GM19239 (cell line): Measurements from ENCODE around the gene KCNJ6.
A peak's percentile ranks its signal among the peaks of the same experiment; 100 is the strongest.
"Not testable (repeated sequence)": the region's sequence is repeated elsewhere in the genome, so short reads cannot be mapped to it uniquely, and the experiment has no call there.

ENCODE experiments used
- DNase-seq: peaks from one replicate; pipeline ENCODE4 v3.0.0; 2011; ENCODE audit warnings: low spot score; ENCODE audit not compliant: insufficient read length
- FAIRE-seq: peaks from 2 replicates; lab custom pipeline; 2011; peaks lifted over from hg19 to GRCh38; lab: Jason Lieb, UNC

The KCNJ6 gene

GRCh38 chr21:37662227-37662626 is 254.0 kb downstream of the KCNJ6 start:
- not testable (repeated sequence) for FAIRE-seq, DNase-seq

GRCh38 chr21:37660709-37661108 is 255.5 kb downstream of the KCNJ6 start:
- FAIRE-seq (no peak), DNase-seq (no peak)

DNA sequence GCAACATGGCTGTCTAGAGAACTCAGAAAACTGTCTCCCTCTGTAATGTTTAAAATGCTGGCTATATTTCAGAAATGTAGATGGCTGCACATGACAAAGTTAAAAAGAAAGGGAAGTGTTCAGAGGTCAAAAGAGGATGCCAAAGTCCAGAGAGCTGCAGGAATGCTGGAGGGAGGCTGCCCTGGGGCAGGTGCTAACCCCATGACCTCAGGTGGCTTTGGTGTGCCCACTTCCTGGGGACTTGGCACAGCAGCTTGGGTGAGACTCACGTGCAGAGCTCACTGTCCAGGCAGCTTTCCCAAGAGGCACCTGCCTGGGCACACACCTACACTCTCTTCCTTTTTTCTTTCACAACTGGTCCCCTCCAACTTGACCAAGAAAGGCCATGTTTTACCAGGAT is 256.4 kb downstream of the KCNJ6 start:
- FAIRE-seq (no peak), DNase-seq (no peak)

DNA sequence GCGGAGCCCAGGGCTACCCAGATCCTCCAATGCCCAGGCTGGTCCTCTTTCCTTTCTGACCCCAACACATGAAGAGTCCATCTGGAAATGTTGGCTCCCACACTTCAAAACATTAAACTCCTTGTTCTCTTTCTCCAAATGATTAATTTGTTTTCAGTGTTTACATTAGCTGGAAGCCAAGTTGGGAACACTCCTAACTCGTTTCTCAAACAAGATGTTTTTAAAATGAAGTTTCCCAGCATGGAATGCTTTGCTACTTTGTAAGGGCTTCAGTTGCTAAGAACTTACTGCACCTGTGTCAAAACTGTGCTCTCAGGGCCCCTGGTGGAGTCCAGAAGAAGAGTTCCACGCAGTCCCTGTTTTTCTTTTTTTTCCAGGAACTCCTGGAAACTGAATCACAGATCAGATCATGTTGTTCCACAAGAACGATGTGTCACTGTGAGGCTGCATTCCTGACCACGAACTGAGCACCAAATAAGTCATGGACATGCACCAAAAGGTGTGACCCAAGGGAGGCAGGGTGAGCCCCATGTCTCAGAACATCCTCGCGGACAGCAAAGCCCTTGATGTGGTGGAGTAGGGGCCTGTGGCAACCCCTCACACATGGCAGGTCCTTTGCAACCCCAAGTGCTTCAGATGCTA is 257.3 kb downstream of the KCNJ6 start:
- DNase-seq (no peak), FAIRE-seq (no peak)

- DNase-seq (no peak), FAIRE-seq (no peak)
These were observed 258.0 kb downstream of the KCNJ6 start for GRCh38 chr21:37658121-37658816.

DNA sequence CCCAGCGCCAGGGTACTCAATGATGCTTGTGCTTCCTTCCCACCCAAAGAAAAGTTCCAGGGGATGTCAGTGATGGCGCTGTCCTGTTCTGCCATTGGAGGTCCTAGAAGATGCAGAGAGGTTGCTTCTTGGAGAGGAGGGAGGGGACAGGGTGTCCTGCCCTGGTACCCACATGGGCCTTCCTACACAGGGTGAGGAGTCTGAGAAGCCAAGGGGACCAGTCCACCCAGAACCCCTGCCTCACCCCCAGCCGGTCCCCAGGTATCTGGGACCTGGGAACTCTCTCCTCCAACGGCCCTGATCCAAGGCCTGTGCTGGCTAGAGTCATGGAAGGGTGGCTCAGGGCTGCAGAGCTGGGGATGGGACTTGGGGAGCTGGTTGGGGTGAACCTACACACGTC is 259.4 kb downstream of the KCNJ6 start:
- DNase-seq, result no peak
- no peak for FAIRE-seq

DNA sequence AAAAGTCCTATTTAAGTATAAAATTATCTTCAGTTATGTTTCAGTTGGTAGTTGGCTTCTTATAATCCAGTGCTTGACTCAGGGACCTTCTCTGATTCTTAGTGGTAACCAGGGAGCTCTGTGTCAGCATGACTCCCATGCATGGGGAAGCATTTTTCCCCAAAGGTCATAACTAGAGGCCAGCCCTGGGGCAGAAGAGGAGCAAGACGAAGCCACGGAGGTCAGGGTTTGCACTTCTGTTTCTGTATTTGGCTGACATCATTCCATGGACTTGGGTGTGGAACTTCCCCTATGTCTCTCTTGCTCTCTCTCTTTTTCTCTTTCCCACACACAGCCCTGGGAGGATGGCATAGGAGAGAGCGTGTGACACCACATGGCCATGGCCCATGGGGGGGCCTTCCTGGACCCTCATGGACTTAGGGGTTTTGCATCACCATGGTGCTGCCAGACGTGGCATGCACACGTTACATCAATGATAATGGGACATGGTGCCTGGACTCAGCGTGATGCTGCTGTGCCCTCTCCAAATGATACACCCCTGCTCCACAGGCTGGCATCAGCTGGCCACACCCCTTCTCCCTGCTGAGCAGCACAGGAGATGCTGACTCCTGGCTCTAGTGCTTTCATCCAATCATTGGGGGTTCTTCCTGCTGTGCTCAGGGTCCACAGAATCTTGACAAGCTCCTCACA is 260.5 kb downstream of the KCNJ6 start:
- no peak for DNase-seq
- no peak for FAIRE-seq

- DNase-seq (no peak), FAIRE-seq (no peak)
These were observed 261.7 kb downstream of the KCNJ6 start for GRCh38 chr21:37654596-37654995.

DNA sequence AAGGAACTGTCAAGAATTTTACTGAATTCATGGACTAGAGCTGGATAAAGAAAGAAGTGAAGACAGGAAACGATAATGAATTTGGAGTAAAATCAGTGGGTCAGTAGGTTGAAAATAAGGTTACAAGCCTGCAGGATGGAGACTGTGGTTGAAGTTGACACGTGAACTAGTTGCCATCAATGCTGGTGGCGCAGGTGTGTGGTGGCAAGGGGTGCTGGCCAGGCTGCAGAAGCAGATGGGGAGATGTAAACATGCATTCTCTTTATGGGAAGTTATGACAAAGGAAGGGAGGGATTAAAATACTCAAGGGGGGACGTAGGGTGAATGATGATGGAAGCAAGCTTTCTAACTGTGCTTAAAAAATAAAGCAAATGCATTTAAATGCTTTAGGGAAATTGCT is 263.1 kb downstream of the KCNJ6 start:
- FAIRE-seq (no peak), DNase-seq (no peak)

GRCh38 chr21:37647781-37648180 is 268.5 kb downstream of the KCNJ6 start:
- no peak for FAIRE-seq
- no peak for DNase-seq

GRCh38 chr21:37646761-37647160 is 269.5 kb downstream of the KCNJ6 start:
- DNase-seq, FAIRE-seq: not testable (repeated sequence)

DNA sequence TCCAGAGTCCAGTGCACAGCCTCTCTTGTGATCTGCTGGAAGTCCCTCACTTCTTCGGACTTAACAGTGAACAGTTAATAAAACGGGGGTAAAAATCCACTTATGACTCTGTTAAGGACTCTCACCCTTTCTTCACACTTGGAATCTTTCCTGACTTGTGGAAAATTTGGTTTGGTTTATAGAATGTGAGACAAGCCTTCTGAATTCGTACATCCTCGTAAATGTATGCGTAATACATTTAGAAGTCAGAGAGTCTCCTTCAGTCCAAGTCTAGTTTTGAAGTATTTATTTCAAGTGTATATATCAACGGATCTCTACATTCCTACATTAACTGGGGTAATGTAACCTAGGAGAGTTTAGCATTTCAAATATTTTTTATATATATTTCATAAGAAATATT is 270.4 kb downstream of the KCNJ6 start:
- DNase-seq (no peak), FAIRE-seq (no peak)

- FAIRE-seq, result no peak
These were observed 271.6 kb downstream of the KCNJ6 start for GRCh38 chr21:37644636-37645035.

GRCh38 chr21:37643862-37644261 is 272.4 kb downstream of the KCNJ6 start:
- FAIRE-seq, result not testable (repeated sequence)

More at GRCh38 chr21:37644636-37645035, 271.6 kb downstream of the KCNJ6 start:
- no peak for DNase-seq

DNA sequence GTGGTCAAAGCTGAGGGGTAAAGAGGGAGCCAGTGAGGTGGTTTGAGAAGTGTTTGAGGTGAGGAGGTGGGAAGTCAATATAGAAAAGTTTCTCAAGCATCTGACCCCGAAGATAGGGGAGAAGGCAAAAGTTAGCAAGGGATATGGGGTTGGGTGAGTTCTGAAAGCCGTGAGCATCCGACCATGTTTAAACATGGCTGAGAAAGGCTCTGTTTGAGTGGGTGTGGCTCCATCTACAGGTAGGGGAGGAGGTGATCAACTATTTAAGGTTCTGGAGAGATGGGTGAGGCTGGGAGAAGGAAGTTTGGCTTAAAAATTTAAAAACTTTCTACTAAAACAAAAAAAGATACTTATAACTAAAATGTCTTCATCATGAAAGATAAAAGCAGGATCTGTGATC is 273.8 kb downstream of the KCNJ6 start:
- FAIRE-seq (no peak), DNase-seq (no peak)

More at GRCh38 chr21:37643862-37644261, 272.4 kb downstream of the KCNJ6 start:
- DNase-seq, result not testable (repeated sequence)

DNA sequence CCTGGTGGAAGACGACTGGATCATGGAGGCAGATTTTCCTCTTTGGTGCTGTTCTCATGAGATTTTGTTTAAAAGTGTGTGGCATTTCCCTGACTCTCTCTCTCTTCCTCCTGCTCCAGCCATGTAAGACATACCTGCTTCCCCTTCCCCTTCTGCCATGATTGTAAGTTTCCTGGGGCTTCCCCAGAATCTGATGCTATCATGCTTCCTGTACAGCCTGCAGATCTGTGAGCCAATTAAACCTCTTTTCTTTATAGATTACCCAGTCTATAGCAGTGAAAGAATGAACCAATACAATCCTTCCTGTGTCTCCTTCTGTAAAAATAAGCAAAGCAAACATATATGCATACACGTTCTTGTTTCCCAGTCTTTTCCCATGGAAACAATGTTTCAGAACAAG is 276.5 kb downstream of the KCNJ6 start:
- no peak for DNase-seq
- no peak for FAIRE-seq

GRCh38 chr21:37636152-37636860 is 280.0 kb downstream of the KCNJ6 start:
- DNase-seq (no peak), FAIRE-seq (no peak)

DNA sequence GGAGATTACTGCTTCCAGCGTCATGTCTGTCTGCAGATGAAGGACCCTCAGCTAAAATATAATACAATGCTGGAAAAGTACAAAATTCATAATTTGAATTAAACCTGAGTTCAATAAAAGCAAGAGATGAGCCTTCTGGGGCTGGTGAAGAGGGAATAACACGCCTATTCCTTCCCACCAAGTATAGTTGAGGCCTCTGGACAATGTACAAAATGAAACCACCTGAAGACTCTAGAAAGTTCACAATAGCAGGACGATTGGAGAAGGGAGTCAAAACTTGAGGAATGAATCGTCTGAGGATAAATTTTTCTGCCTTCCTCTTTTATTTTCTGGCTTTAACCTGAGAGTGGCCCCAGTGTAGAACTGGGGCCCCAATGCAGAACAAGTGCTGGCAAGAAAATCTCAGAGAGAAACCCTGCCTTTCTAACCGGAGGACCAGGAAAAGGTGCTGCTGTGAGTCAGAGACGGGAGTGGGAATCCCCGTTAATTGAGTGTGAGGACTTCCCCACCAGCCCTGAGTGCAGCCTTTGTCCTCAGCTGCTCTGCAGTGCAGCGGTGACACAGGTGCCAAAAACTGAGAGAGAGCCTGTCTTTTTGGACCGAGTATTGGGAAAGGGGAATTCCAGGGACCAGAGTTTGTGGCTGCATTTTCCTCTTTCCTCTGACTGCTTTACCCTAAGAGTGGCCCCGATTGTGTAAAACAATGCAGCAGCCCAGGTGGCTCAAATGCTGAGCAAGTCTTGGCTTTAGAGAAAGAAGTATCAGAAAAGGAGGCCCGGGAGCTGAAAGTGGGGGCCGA is 284.7 kb downstream of the KCNJ6 start:
- FAIRE-seq, result peak; percentile 39
- DNase-seq, result no peak

- DNase-seq (no peak), FAIRE-seq (peak; percentile 64)
These were observed 285.4 kb downstream of the KCNJ6 start for GRCh38 chr21:37630872-37631271.

DNA sequence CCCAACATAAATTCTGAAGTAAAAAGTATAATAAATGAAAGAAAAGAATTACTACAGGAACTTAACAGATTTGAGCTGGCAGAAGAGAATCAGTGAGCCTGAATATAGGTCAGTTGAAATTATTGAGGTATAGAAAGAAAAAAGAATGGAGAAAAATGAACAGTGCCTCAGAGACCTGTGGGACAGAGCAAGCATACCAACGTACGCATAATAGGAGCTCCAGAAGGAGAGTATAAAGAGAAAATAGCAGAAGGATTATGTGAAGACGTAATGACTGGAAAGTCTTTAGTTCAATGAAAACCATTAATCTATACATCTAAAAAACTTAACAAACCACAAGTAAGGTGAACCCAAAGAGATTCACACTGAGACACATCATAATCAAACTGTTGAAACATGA is 287.9 kb downstream of the KCNJ6 start:
- DNase-seq (no peak), FAIRE-seq (no peak)
